Measurements from ENCODE around the gene MRPL37.

Gene MRPL37

GRCh38 chr1:54244655-54245054 lies 44.7 kb downstream of the MRPL37 start:
- no peak for DNase-seq (ENCODE audit: low read depth)
- no peak overlapping the region for H3K4me3 ChIP-seq (ENCODE audit: control insufficient read depth, low read depth, low read length)
- TF ChIP-seq CTCF (IDR thresholded peaks at IDR 0.05; ENCODE audit: control insufficient read depth, insufficient read depth, low read depth, low read length, missing control alignments) = no peak

DNA sequence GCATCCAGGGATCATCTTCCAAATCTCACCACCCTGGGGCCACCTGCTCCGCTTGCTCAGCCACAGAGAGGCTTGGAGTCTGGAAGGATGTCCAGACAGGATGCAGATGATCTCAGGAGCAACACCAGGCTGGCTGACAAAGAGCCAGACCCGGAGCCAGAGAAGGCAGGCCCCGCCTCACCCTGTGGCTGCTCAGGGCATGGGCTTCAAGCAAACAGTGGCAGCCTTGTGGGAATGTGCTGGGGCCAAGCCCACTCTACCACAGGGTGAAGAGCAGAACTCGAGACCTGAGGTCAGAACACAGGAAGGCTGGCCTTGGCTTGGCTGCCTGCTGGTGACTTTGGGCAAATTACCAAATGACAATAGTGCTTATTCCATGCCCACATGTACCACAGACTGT lies 45.5 kb downstream of the MRPL37 start:
- H3K4me3 ChIP-seq (ENCODE audit: control insufficient read depth, low read depth, low read length) = no peak overlapping the region
- DNase-seq (ENCODE audit: low read depth) = no peak

DNA sequence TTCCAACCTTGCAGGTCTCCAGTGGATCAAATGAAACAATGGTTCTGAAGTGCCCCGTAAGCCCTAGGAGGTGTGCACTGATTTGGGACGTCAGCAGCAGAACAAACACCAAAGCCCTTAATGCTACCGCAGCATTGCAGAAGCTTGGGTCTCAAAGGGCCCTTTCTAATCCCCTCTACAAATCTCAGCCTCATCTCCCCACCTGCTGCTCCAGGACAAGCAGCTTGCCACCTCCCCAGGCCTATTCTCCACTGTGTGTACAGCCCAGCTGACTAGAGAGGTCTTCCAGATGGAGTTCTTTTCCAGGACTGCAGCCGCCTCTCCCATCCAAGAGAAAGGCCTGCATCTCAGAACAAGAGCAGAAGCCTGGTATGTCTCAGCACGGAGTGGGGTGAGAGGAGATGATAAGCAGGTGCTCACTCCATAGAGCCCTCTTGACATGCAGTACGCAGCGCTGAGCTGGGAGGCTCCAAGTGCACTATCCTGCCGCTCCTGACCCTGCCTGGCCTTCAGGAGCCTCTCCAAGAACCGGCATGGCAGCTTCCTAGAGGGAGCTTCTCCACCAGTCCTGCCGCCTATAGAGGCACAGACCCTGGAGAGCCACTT lies 46.3 kb downstream of the MRPL37 start:
- no peak overlapping the region for H3K4me3 ChIP-seq (ENCODE audit: control insufficient read depth, low read depth, low read length)
- no peak for DNase-seq (ENCODE audit: low read depth)
- TF ChIP-seq CTCF (IDR thresholded peaks at IDR 0.05; ENCODE audit: control insufficient read depth, insufficient read depth, low read depth, low read length, missing control alignments) = no peak

More for the DNA sequence above, 45.5 kb downstream of the MRPL37 start:
- TF ChIP-seq CTCF (IDR thresholded peaks at IDR 0.05; ENCODE audit: control insufficient read depth, insufficient read depth, low read depth, low read length, missing control alignments) = no peak

GRCh38 chr1:54247863-54248515 lies 48.0 kb downstream of the MRPL37 start:
- DNase-seq (ENCODE audit: low read depth) = no peak
- no peak overlapping the region for H3K4me3 ChIP-seq (ENCODE audit: control insufficient read depth, low read depth, low read length)
- no peak for TF ChIP-seq CTCF (IDR thresholded peaks at IDR 0.05; ENCODE audit: control insufficient read depth, insufficient read depth, low read depth, low read length, missing control alignments)

DNA sequence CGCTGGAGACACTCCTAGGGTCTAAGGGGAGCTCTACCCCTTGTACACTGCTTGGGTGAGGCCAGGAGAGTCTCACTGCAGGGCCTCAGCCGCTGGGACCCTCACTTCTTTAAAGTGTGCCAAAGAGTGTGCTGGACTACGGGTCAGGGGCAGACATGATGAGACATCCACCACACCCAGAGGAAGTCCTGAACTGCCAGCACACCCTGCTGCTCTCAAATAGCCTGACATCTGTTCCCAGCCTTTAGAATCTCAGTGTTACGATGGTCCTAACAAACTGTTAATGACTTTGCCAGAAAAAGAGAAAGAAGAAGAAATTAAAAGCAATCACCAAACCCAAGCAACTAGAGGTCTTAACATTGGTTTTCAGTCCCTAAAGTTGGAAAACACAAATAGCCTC lies 49.0 kb downstream of the MRPL37 start:
- no peak for DNase-seq (ENCODE audit: low read depth)

DNA sequence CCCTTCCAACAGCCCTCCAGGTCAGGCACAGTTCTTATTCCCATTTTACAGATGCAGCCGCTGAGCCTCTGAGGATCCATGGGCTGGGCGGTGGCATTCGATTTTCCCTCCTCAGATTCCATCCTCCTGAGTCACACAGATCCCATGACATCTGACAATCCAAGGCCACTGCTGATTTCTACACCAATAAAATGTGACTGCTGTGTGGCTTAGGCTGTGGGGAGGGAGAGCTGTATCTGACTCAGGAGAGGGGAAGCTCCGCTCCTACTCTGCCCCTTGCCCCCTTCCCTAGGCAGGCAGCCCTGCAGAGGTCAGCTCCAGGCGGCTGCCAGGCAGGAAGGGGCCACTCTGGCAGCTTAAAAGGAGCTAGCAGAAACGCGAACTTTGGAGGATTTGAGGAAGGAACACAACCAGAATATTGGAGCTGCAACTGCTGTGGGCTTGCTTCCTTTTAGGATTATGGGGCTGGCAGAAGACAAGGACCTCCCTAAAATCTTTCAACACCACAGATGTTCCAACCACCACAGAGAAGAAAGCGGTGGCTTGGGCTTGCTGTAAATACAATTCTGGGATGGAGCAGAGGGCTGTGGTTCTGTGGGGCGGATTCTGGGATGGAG lies 50.0 kb downstream of the MRPL37 start:
- DNase-seq (ENCODE audit: low read depth) = no peak
- H3K4me3 ChIP-seq (ENCODE audit: control insufficient read depth, low read depth, low read length) = no peak overlapping the region
- no peak for TF ChIP-seq CTCF (IDR thresholded peaks at IDR 0.05; ENCODE audit: control insufficient read depth, insufficient read depth, low read depth, low read length, missing control alignments)

More for the DNA sequence above, 49.0 kb downstream of the MRPL37 start:
- no peak overlapping the region for H3K4me3 ChIP-seq (ENCODE audit: control insufficient read depth, low read depth, low read length)
- TF ChIP-seq CTCF (IDR thresholded peaks at IDR 0.05; ENCODE audit: control insufficient read depth, insufficient read depth, low read depth, low read length, missing control alignments) = no peak
